K562 (cell line): ENCODE data around the gene MPG. TPM values are rescaled to one million over a fixed set of nuclear protein-coding genes. Genes with fewer than 3 reads are reported as not detected.

Experiments used
- ATAC-seq: fragments of 200-7000 bp; cut with Tn5 transposase; 3 replicates; pipeline ENCODE4 v1.9.1; 2020; ENCODE audit warnings: moderate library complexity
- BruUV-seq: library from RNA; stranded (reverse); fragments of 400-500 nt; replicated peaks from 2 replicates; lab custom pipeline; 2021; lab: Mats Ljungman, UMichigan
- CTCF ChIA-PET: fragments of 300-600 bp; formaldehyde crosslinking; extraction: SDS; loops from one replicate; lab custom pipeline; 2021; ENCODE audit warnings: low intra/inter-chr PET ratio; lab: Yijun Ruan, JAX
- POLR2A ChIA-PET: fragments of 300-600, 350-650 bp; sonication (Branson Sonifier 250); formaldehyde crosslinking; extraction: SDS; loops from one replicate; lab custom pipeline; 2021; ENCODE audit warnings: antibody characterized with exemption, inconsistent platforms; lab: Yijun Ruan, JAX
- DNase-seq, 4 experiments: peaks; one replicate each; pipeline versions ENCODE4 v3.0.0 to v3.0.0-alpha.2; 2011 to 2018; ENCODE audit warnings: low spot score in 3 of 4, mixed read lengths in 3 of 4; ENCODE audit errors: extremely low read depth in 1 of 4
- FAIRE-seq: peaks from 2 replicates; lab custom pipeline; 2011; peaks lifted over from hg19 to GRCh38; lab: Jason Lieb, UNC
- H2AFZ ChIP-seq: 2 replicates; pipeline ENCODE4 v1.6.0; 2011; ENCODE audit warnings: low read depth, low read length, control low read depth, inconsistent platforms
- H3K27ac ChIP-seq: fragments of 200-600 bp; 3 replicates; pipeline ENCODE4 v1.8.0; 2011; ENCODE audit warnings: low read depth, mild to moderate bottlenecking, control low read depth, inconsistent platforms, low read length, moderate library complexity, mixed read lengths; ENCODE audit errors: extremely low read depth
- H3K27me3 ChIP-seq, 2 experiments: fragments of 300-600 bp in 1 of 2; 2 replicates in 1 of 2; 3 replicates in 1 of 2; pipeline versions ENCODE4 v1.6.0 to v1.8.0; 2011; ENCODE audit warnings: inconsistent platforms in 2 of 2, low read length in 2 of 2, mild to moderate bottlenecking in 1 of 2, mixed read lengths in 1 of 2, moderate library complexity in 1 of 2; ENCODE audit not compliant: control insufficient read depth in 2 of 2, insufficient read depth in 2 of 2
- H3K36me3 ChIP-seq: fragments of 300-600 bp; 3 replicates; pipeline ENCODE4 v1.8.0; 2011; ENCODE audit warnings: mild to moderate bottlenecking, low read length, inconsistent platforms; ENCODE audit not compliant: control insufficient read depth, insufficient read depth
- H3K4me1 ChIP-seq, 2 experiments: fragments of 200-600 bp in 1 of 2; replicated peaks in 1 of 2; 2 replicates in 1 of 2; 3 replicates in 1 of 2; pipeline versions ENCODE4 v1.5.1 to v1.8.0; 2011; ENCODE audit warnings: inconsistent platforms in 2 of 2, low read length in 2 of 2, mild to moderate bottlenecking in 1 of 2, mixed read lengths in 1 of 2, moderate library complexity in 1 of 2; ENCODE audit not compliant: control insufficient read depth in 2 of 2, insufficient read depth in 2 of 2
- H3K4me2 ChIP-seq: 2 replicates; pipeline ENCODE4 v1.6.1; 2011; ENCODE audit warnings: low read length, control low read depth, inconsistent platforms, mixed read lengths; ENCODE audit not compliant: insufficient read depth
- H3K4me3 ChIP-seq: fragments of 200-600 bp; sonication (generic), shearing (Covaris generic); 2 replicates; pipeline ENCODE4 v1.5.1; 2016; ENCODE audit warnings: control low read depth, inconsistent platforms
- H3K79me2 ChIP-seq: fragments of 200-600 bp; 3 replicates; pipeline ENCODE4 v1.8.0; 2011; ENCODE audit warnings: low read length, inconsistent platforms; ENCODE audit not compliant: control insufficient read depth, insufficient read depth
- H3K9ac ChIP-seq, 2 experiments: 2 replicates each; pipeline versions ENCODE4 v1.6.0 to v1.6.1; 2011; ENCODE audit warnings: low read depth in 2 of 2, low read length in 2 of 2, control low read depth in 1 of 2, inconsistent platforms in 1 of 2, mild to moderate bottlenecking in 1 of 2, mixed read lengths in 1 of 2; ENCODE audit not compliant: insufficient read depth in 1 of 2
- H3K9me1 ChIP-seq: one replicate; pipeline ENCODE4 v1.6.0; 2011; ENCODE audit warnings: inconsistent platforms, mild to moderate bottlenecking, low read length, moderate library complexity; ENCODE audit not compliant: control insufficient read depth, insufficient read depth
- H3K9me3 ChIP-seq: replicated peaks from 2 replicates; pipeline ENCODE4 v1.5.1; 2011; ENCODE audit warnings: low read depth, low read length, inconsistent platforms; ENCODE audit not compliant: control insufficient read depth, insufficient read depth
- H4K20me1 ChIP-seq: replicated peaks from 2 replicates; pipeline ENCODE4 v1.6.1; 2011; ENCODE audit warnings: low read length, inconsistent platforms, mixed read lengths; ENCODE audit not compliant: control insufficient read depth, insufficient read depth
- HEY1 ChIP-seq: fragments of 250-450 bp; sonication (Bioruptor Pico); IDR thresholded peaks from 2 replicates; pipeline ENCODE4 v1.5.0; 2020; ENCODE audit warnings: mild to moderate bottlenecking, moderate library complexity, borderline replicate concordance
- JUND ChIP-seq, 2 experiments: IDR thresholded peaks; 2 replicates in 1 of 2; 3 replicates in 1 of 2; pipeline ENCODE4 v1.6.1; 2011; ENCODE audit warnings: borderline replicate concordance in 2 of 2, low read depth in 2 of 2, low read length in 2 of 2, improper control_type of control experiment in 1 of 2, missing biosample characterization in 1 of 2, missing genetic modification characterization in 1 of 2, missing genetic modification reagents in 1 of 2
- ZBED1 ChIP-seq: IDR thresholded peaks from 2 replicates; pipeline ENCODE4 v1.6.1; 2014
- ZNF184 ChIP-seq: sonication (generic); formaldehyde crosslinking; IDR thresholded peaks from 2 replicates; pipeline ENCODE4 v1.5.0; 2020; ENCODE audit warnings: missing genetic modification reagents
- ZNF436 ChIP-seq: fragments of 250-450, 450-650 bp; sonication (Bioruptor Pico); formaldehyde crosslinking; IDR thresholded peaks from 2 replicates; pipeline ENCODE4 v1.7.0; 2020; ENCODE audit warnings: mild to moderate bottlenecking
- WGBS: fragments of 100-300 bp; shearing (Covaris generic); methylation state at CpG from one replicate; pipeline ENCODE4 v1.1.6; 2016; ENCODE audit warnings: low coverage, mixed read lengths; ENCODE audit not compliant: insufficient coverage; ENCODE audit errors: missing lambda C conversion rate; 5-methylcytosine and 5-hydroxymethylcytosine counted together
- in situ Hi-C: fragments of 300-500 bp; cut with MboI; formaldehyde crosslinking; loops from 4 replicates; pipeline ENCODE4 v1.15.0; 2018; ENCODE audit warnings: inconsistent platforms, mixed read lengths
- intact Hi-C: fragments of 100-400 bp; cut with micrococcal nuclease; formaldehyde crosslinking; loops from 2 replicates; pipeline ENCODE4 v1.14.2; 2022
- polyA plus RNA-seq, 8 experiments: library from polyadenylated mRNA; depleted of rRNA in 4 of 8; stranded (reverse) in 5 of 8; unstranded in 3 of 8; fragments of >200 nt; fragmentation: Nextera tagmentation in 2 of 8; fragmentation: Illumina TruSeq in 1 of 8; extraction: Ambion mirVana in 2 of 8; extraction: Trizol in 1 of 8; gene quantifications; 2 replicates each; pipeline versions ENCODE4 v1.2.1 to v1.2.3, GENCODE V29; 2011 to 2014; ENCODE audit warnings: inconsistent platforms in 1 of 8, missing spikeins in 1 of 8
- total RNA-seq, 7 experiments: library from RNA; depleted of rRNA in 6 of 7; stranded (reverse); fragments of >200 nt in 6 of 7; fragmentation: Illumina TruSeq in 2 of 7; extraction: Trizol in 2 of 7; gene quantifications; 2 replicates each; pipeline versions ENCODE4 v1.2.1 to v1.2.3, GENCODE V29; 2011 to 2021; ENCODE audit warnings: low replicate concordance in 1 of 7
- TF ChIP-seq, protein P1 (sequence below): fragments of 250-450 bp; sonication (Bioruptor Pico); IDR thresholded peaks from 2 replicates; pipeline ENCODE4 v1.9.0; 2021; ENCODE audit warnings: mild to moderate bottlenecking
- TF ChIP-seq, protein P2 (sequence below), 3 experiments: fragments of 200-800 bp in 1 of 3; sonication (Bioruptor generic) in 1 of 3; sonication (generic) in 1 of 3; formaldehyde crosslinking in 1 of 3; IDR thresholded peaks; 2 replicates each; pipeline versions ENCODE4 v1.6.1 to v1.8.0; 2016 to 2022; ENCODE audit warnings: mild to moderate bottlenecking in 2 of 3, missing compliant biosample characterization in 2 of 3, missing genetic modification characterization in 2 of 3, missing genetic modification reagents in 1 of 3
- TF ChIP-seq, protein P3 (sequence below): fragments of 450-650 bp; formaldehyde crosslinking; IDR thresholded peaks from 2 replicates; pipeline ENCODE4 v1.4.0; 2020; ENCODE audit warnings: mild to moderate bottlenecking, mixed read lengths
- TF ChIP-seq, protein P4 (sequence below): sonication (generic); formaldehyde crosslinking; IDR thresholded peaks from 2 replicates; pipeline ENCODE4 v1.8.0; 2022; ENCODE audit warnings: mild to moderate bottlenecking, missing genetic modification reagents

MPG gene
- total and polyA plus RNA-seq, 9 of the 15 experiments (the other 6 are each of a cell fraction or from before 2014, with no cell fraction given) = 0.42 to 226 (median 36.2) TPM

DNA sequence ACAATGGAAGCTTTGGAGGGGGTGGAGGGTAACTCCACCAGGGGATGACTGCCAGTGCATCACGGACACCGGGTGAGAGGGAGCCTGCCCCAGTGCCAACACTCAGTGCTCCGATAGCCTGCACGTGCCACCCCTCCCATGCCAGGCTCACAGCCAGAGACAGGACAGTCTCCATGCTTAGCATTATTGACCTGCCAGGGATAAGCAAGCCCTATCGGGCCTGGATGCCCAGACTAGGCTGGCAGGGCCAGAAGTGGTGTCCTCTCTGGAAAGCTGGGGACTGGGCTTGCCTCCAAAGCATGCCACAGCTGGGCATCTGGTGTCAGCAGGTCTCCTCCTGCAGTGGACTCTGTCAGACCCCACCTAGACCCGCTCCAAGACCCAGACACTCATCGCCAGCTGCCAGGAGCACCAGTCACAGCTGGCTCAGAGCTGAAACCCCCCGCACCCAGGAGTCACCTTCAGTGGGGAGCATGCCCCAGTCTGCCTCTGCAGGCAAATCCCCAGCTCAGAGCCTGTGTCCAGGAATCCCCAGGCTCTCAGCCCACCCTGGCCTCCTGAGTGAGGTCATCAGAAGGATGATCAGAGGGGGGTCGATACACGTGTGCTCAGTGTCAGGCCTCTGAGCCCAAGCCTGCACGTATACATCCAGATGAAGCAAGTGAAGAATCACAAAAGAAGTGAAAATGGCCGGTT, 3.8 kb upstream of the MPG start:
- DNase-seq = no peak
- no peak overlapping the region for H3K27ac ChIP-seq
- TF ChIP-seq, protein P1, sequence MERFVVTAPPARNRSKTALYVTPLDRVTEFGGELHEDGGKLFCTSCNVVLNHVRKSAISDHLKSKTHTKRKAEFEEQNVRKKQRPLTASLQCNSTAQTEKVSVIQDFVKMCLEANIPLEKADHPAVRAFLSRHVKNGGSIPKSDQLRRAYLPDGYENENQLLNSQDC (CRISPR knock-in tag) = no peak
- no peak for TF ChIP-seq ZBED1
- TF ChIP-seq, protein P2, sequence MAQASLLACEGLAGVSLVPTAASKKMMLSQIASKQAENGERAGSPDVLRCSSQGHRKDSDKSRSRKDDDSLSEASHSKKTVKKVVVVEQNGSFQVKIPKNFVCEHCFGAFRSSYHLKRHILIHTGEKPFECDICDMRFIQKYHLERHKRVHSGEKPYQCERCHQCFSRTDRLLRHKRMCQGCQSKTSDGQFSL (CRISPR knock-in tag; IDR thresholded peaks at IDR 0.05) = no peak
- TF ChIP-seq, protein P2 (tag; IDR thresholded peaks at IDR 0.05) = no peak
- TF ChIP-seq ZNF436 = no peak
- TF ChIP-seq HEY1 (CRISPR knock-in tag) = no peak
- TF ChIP-seq, protein P3, sequence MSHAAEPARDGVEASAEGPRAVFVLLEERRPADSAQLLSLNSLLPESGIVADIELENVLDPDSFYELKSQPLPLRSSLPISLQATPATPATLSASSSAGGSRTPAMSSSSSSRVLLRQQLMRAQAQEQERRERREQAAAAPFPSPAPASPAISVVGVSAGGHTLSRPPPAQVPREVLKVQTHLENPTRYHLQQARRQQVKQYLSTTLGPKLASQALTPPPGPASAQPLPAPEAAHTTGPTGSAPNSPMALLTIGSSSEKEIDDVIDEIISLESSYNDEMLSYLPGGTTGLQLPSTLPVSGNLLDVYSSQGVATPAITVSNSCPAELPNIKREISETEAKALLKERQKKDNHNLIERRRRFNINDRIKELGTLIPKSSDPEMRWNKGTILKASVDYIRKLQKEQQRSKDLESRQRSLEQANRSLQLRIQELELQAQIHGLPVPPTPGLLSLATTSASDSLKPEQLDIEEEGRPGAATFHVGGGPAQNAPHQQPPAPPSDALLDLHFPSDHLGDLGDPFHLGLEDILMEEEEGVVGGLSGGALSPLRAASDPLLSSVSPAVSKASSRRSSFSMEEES (CRISPR knock-in tag) = no peak
- TF ChIP-seq, protein P4, sequence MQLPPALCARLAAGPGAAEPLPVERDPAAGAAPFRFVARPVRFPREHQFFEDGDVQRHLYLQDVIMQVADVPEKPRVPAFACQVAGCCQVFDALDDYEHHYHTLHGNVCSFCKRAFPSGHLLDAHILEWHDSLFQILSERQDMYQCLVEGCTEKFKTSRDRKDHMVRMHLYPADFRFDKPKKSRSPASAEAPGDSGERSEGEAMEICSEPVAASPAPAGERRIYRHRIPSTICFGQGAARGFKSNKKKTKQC (CRISPR knock-in tag) = no peak
- no peak for TF ChIP-seq ZNF184 (CRISPR knock-in tag)
- TF ChIP-seq JUND (IDR thresholded peaks at IDR 0.05; ENCODE audit: borderline replicate concordance, low read depth, low read length) = no peak
- TF ChIP-seq JUND (tag; IDR thresholded peaks at IDR 0.05; ENCODE audit: borderline replicate concordance, low read depth, low read length) = no peak
- TF ChIP-seq, all 486 proteins: peak for 0
- H4K20me1 ChIP-seq = peaks cover 12% of the 10 kb centered on the region
- no TSS peak for BruUV-seq
- peaks cover 5% of the 10 kb centered on the region for H3K9me1 ChIP-seq
- H2AFZ ChIP-seq = no peak overlapping the region
- H3K4me3 ChIP-seq = no peak overlapping the region
- no peaks in the 10 kb centered on the region; the same call in 1 of the 2 replicates for H3K9me3 ChIP-seq
- CTCF ChIA-PET = no interaction called here
- H3K9ac ChIP-seq = peak overlapping the region in 1 of 2 experiments; percentile 31; a peak in 1 of 4 replicates
- H3K4me1 ChIP-seq = peaks cover 32 to 76% of the 10 kb centered on the region in 2 experiments
- POLR2A ChIA-PET = interaction anchor here (0.8 kb wide), 1 partner anchor 10 kb away, joined by 3 read pairs; no protein-coding TSS in a partner anchor
- in situ Hi-C loops (no loop called here), intact Hi-C loops (no loop called here)
- no peak for FAIRE-seq
- peaks cover 22% of the 10 kb centered on the region for H3K79me2 ChIP-seq
- ATAC-seq = no peak
- WGBS = 63% methylated on average over 12 of the region's 12 CpGs
- peaks cover under 1% of the 10 kb centered on the region; the same call in 1 of the 3 replicates for H3K36me3 ChIP-seq
- no peaks in the 10 kb centered on the region for H3K27me3 ChIP-seq
- no peak overlapping the region for H3K4me2 ChIP-seq
